Naive thymus-derived CD4-positive, alpha-beta T cell (primary cell): ENCODE measurements around the gene DET1. TPM values are rescaled to one million over a fixed set of nuclear protein-coding genes. Genes with fewer than 3 reads are reported as not detected.
A peak's percentile ranks its signal among the peaks of the same experiment; 100 is the strongest.
"Not testable (repeated sequence)": the region's sequence is repeated elsewhere in the genome, so short reads cannot be mapped to it uniquely, and the experiment has no call there.

Experiments
- ATAC-seq: fragments of 150-1000 bp; cut with Tn5 transposase; 2 replicates; pipeline ENCODE4 v1.10.0; 2021; ENCODE audit warnings: mild to moderate bottlenecking, moderate library complexity
- CTCF ChIA-PET: fragments of 350-600 bp; sonication (Branson Sonifier 250); formaldehyde crosslinking; loops from one replicate; lab custom pipeline; 2021; ENCODE audit warnings: antibody characterized with exemption; lab: Charles Lee
- POLR2A ChIA-PET: fragments of 350-600 bp; sonication (Branson Sonifier 250); formaldehyde crosslinking; loops from one replicate; lab custom pipeline; 2021; ENCODE audit warnings: antibody characterized with exemption, inconsistent platforms; lab: Charles Lee
- DNase-seq, 9 donors: peaks; one replicate each; pipeline versions ENCODE4 v3.0.0 to v3.0.0-alpha.2; 2020 to 2022; ENCODE audit warnings: mixed read lengths in 1 of 9
- H3K27ac ChIP-seq: one replicate; pipeline ENCODE4 v1.7.0; 2013; ENCODE audit warnings: mild to moderate bottlenecking, low read depth, low read length, moderate library complexity
- H3K27me3 ChIP-seq, 2 donors: one replicate each; pipeline ENCODE4 v1.7.0; 2013; ENCODE audit warnings: low read length in 2 of 2, mild to moderate bottlenecking in 2 of 2, moderate library complexity in 2 of 2; ENCODE audit not compliant: control insufficient read depth in 2 of 2, insufficient read depth in 2 of 2
- H3K36me3 ChIP-seq, 3 experiments: 1 replicate in 2 of 3; 2 replicates in 1 of 3; pipeline ENCODE4 v1.7.0; 2013; ENCODE audit warnings: low read length in 3 of 3, mild to moderate bottlenecking in 3 of 3, moderate library complexity in 1 of 3; ENCODE audit not compliant: insufficient read depth in 3 of 3, control insufficient read depth in 2 of 3
- H3K4me1 ChIP-seq, 2 donors: one replicate each; pipeline ENCODE4 v1.7.0; 2013; ENCODE audit warnings: low read length in 2 of 2, mild to moderate bottlenecking in 2 of 2, moderate library complexity in 1 of 2; ENCODE audit not compliant: control insufficient read depth in 2 of 2, insufficient read depth in 2 of 2
- H3K4me3 ChIP-seq: 2 replicates; pipeline ENCODE4 v1.7.0; 2013; ENCODE audit warnings: mild to moderate bottlenecking, low read length
- H3K9me3 ChIP-seq, 3 experiments: 1 replicate in 2 of 3; 2 replicates in 1 of 3; pipeline ENCODE4 v1.7.0; 2013; ENCODE audit warnings: low read length in 3 of 3; ENCODE audit not compliant: control insufficient read depth in 2 of 3
- H3K27ac Mint-ChIP-seq, 9 donors: one replicate each; pipeline ENCODE4 v1.8.0; 2020 to 2022; ENCODE audit warnings: mixed read lengths in 9 of 9, mild to moderate bottlenecking in 8 of 9, moderate library complexity in 5 of 9, inconsistent platforms in 2 of 9
- H3K27me3 Mint-ChIP-seq, 5 donors: one replicate each; pipeline ENCODE4 v1.8.0; 2021 to 2022; ENCODE audit warnings: mixed read lengths in 5 of 5, mild to moderate bottlenecking in 1 of 5
- H3K36me3 Mint-ChIP-seq, 5 donors: one replicate each; pipeline ENCODE4 v1.8.0; 2020 to 2022; ENCODE audit warnings: mixed read lengths in 5 of 5, mild to moderate bottlenecking in 3 of 5, inconsistent platforms in 1 of 5
- H3K4me1 Mint-ChIP-seq, 7 donors: one replicate each; pipeline ENCODE4 v1.8.0; 2020 to 2022; ENCODE audit warnings: mixed read lengths in 7 of 7, mild to moderate bottlenecking in 3 of 7, inconsistent platforms in 1 of 7
- H3K4me3 Mint-ChIP-seq, 10 donors: one replicate each; pipeline ENCODE4 v1.8.0; 2020 to 2022; ENCODE audit warnings: mild to moderate bottlenecking in 10 of 10, mixed read lengths in 10 of 10, moderate library complexity in 6 of 10, inconsistent platforms in 2 of 10
- H3K9me3 Mint-ChIP-seq, 11 donors: one replicate each; pipeline ENCODE4 v1.8.0; 2020 to 2022; ENCODE audit warnings: mixed read lengths in 11 of 11, mild to moderate bottlenecking in 4 of 11, inconsistent platforms in 1 of 11, moderate library complexity in 1 of 11
- intact Hi-C, 2 donors: fragments of 100-400 bp; cut with micrococcal nuclease; formaldehyde crosslinking; loops; one replicate each; pipeline ENCODE4 v1.15.1; 2023
- polyA plus RNA-seq, 2 donors: library from polyadenylated mRNA; unstranded; fragments of 300-500 nt; fragmentation: Illumina TruSeq; gene quantifications; one replicate each; pipeline ENCODE4 v1.2.3, GENCODE V29; 2021
- total RNA-seq, 6 experiments: library from RNA in 5 of 6; stranded (reverse) in 5 of 6; gene quantifications; 1 replicate in 5 of 6; 2 replicates in 1 of 6; pipeline ENCODE4 v1.2.3 and lab custom pipeline; 2021 to 2026

Gene DET1
- total and polyA plus RNA-seq, 7 experiments from 2014 or later, result 1.9 to 16.5 (median 5.4) TPM

- intact Hi-C loops, result not testable (repeated sequence)
Measured at GRCh38 chr15:88524094-88524493, 22.4 kb downstream of the DET1 start.

DNA sequence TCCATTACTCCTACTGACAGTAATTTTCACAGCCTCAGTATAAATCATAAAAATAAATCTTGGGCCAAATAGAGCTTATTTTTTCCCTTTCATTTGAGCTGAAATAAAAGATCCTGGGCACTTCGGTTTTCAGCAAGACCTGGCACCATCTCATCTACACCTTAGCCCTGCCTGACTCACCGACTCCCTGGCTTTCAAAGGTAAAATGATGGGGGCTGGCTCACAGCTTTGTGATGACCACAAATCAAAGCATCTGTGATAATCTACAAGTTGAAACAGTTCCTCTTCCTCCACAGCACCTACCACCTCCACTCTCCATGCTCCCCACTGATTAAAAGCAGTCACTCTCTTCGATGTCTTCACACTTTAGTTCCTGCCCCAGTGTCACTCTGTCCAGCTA lies 27.6 kb downstream of the DET1 start:
- peaks cover 0 to 24% (median 4%) of the 10 kb centered on the region in 5 donors for H3K36me3 Mint-ChIP-seq
- H3K4me1 Mint-ChIP-seq, result peaks cover 0 to 4% (median 0%) of the 10 kb centered on the region in 7 donors
- no peaks in the 10 kb centered on the region for H3K27me3 Mint-ChIP-seq
- Histone ChIP-seq H3K4me3 (no peak overlapping the region), H3K36me3 (peaks cover 0 to 9% (median 3%) of the 10 kb centered on the region in 3 experiments), H3K9me3 (no peaks in the 10 kb centered on the region), H3K4me1 (no peaks in the 10 kb centered on the region), H3K27me3 (no peaks in the 10 kb centered on the region), H3K27ac (no peak overlapping the region)
- H3K27ac Mint-ChIP-seq, result no peak overlapping the region
- ATAC-seq (no peak), DNase-seq (no peak)
- no peaks in the 10 kb centered on the region for H3K9me3 Mint-ChIP-seq
- POLR2A ChIA-PET, result no interaction called here
- intact Hi-C loops, result no loop called here
- no peak overlapping the region for H3K4me3 Mint-ChIP-seq
- CTCF ChIA-PET, result no interaction called here

More at GRCh38 chr15:88524094-88524493, 22.4 kb downstream of the DET1 start:
- peaks cover 0 to 47% (median 7%) of the 10 kb centered on the region in 3 experiments for H3K36me3 ChIP-seq
- ATAC-seq, H3K4me3 ChIP-seq, H3K27ac ChIP-seq, H3K4me1 ChIP-seq, CTCF ChIA-PET, POLR2A ChIA-PET, H3K27me3 ChIP-seq, H3K27me3 Mint-ChIP-seq, H3K4me3 Mint-ChIP-seq, DNase-seq, H3K9me3 Mint-ChIP-seq, H3K9me3 ChIP-seq, H3K27ac Mint-ChIP-seq: not testable (repeated sequence)
- Mint-ChIP-seq H3K36me3 (peaks cover 9 to 51% (median 22%) of the 10 kb centered on the region in 5 donors), H3K4me1 (peaks cover 0 to 13% (median 4%) of the 10 kb centered on the region in 7 donors)

DNA sequence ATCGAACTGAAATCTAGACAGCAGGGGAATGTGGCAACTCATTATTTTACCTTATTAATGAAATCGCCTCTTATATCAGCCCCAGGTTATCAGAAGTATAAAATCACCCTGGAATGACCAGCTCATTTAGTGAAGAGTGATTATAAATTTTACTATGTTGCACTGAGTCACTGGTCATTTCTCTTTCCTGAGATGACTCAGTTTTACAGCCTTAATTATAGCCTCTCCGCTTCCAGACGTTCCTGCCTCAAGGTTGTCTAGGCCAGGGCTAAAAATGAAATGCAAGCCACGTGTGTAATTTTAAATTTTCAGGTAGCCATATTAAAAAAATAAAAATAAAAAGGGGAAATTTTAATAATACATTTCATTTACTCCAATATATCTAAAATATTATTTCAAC lies 33.3 kb downstream of the DET1 start:
- Histone ChIP-seq H3K9me3 (no peaks in the 10 kb centered on the region), H3K27me3 (no peaks in the 10 kb centered on the region), H3K27ac (no peak overlapping the region), H3K4me3 (no peak overlapping the region), H3K36me3 (peaks cover 3 to 50% (median 6%) of the 10 kb centered on the region in 3 experiments), H3K4me1 (no peaks in the 10 kb centered on the region)
- Mint-ChIP-seq H3K36me3 (peaks cover 8 to 59% (median 40%) of the 10 kb centered on the region in 5 donors), H3K27me3 (no peaks in the 10 kb centered on the region), H3K9me3 (no peaks in the 10 kb centered on the region), H3K4me1 (no peaks in the 10 kb centered on the region), H3K4me3 (no peak overlapping the region), H3K27ac (no peak overlapping the region)
- POLR2A ChIA-PET, result no interaction called here
- DNase-seq, result no peak
- CTCF ChIA-PET, result no interaction called here
- intact Hi-C loops, result no loop called here
- no peak for ATAC-seq

GRCh38 chr15:88512601-88513000 lies 33.9 kb downstream of the DET1 start:
- Mint-ChIP-seq H3K27ac (no peak overlapping the region), H3K4me1 (no peaks in the 10 kb centered on the region), H3K9me3 (no peaks in the 10 kb centered on the region), H3K27me3 (no peaks in the 10 kb centered on the region), H3K36me3 (peaks cover 8 to 62% (median 41%) of the 10 kb centered on the region in 5 donors), H3K4me3 (no peak overlapping the region)
- ATAC-seq, result no peak
- no peak overlapping the region for H3K4me3 ChIP-seq
- peaks cover 3 to 51% (median 6%) of the 10 kb centered on the region in 3 experiments for H3K36me3 ChIP-seq
- ChIA-PET POLR2A (no interaction called here), CTCF (no interaction called here)
- H3K4me1 ChIP-seq, result no peaks in the 10 kb centered on the region
- DNase-seq, result no peak
- intact Hi-C loops, result no loop called here
- no peaks in the 10 kb centered on the region for H3K27me3 ChIP-seq
- H3K9me3 ChIP-seq, result no peaks in the 10 kb centered on the region
- H3K27ac ChIP-seq, result no peak overlapping the region

- H3K27ac Mint-ChIP-seq, result no peak overlapping the region
- intact Hi-C loops, result no loop called here
- ATAC-seq (no peak), DNase-seq (no peak)
- H3K4me1 ChIP-seq, result no peaks in the 10 kb centered on the region
- ChIA-PET POLR2A (no interaction called here), CTCF (no interaction called here)
- H3K4me1 Mint-ChIP-seq, result no peaks in the 10 kb centered on the region
- H3K36me3 ChIP-seq, result peaks cover 3 to 52% (median 6%) of the 10 kb centered on the region in 3 experiments
- H3K4me3 ChIP-seq, result no peak overlapping the region
- no peaks in the 10 kb centered on the region for H3K27me3 Mint-ChIP-seq
- H3K4me3 Mint-ChIP-seq, result no peak overlapping the region
- H3K27me3 ChIP-seq, result no peaks in the 10 kb centered on the region
- H3K9me3 ChIP-seq, result no peaks in the 10 kb centered on the region
- H3K27ac ChIP-seq, result no peak overlapping the region
- no peaks in the 10 kb centered on the region for H3K9me3 Mint-ChIP-seq
- H3K36me3 Mint-ChIP-seq, result peaks cover 8 to 67% (median 41%) of the 10 kb centered on the region in 5 donors
Measured at GRCh38 chr15:88512078-88512477, 34.4 kb downstream of the DET1 start.

- Mint-ChIP-seq H3K4me1 (no peaks in the 10 kb centered on the region), H3K9me3 (no peaks in the 10 kb centered on the region), H3K36me3 (peaks cover 8 to 67% (median 41%) of the 10 kb centered on the region in 5 donors), H3K4me3 (no peak overlapping the region), H3K27ac (no peak overlapping the region), H3K27me3 (no peaks in the 10 kb centered on the region)
- intact Hi-C loops, result no loop called here
- no peak for DNase-seq
- ChIA-PET POLR2A (no interaction called here), CTCF (interaction anchor here (0.6 kb wide), 1 partner anchor 553 kb away, joined by 4 read pairs; no protein-coding TSS in a partner anchor)
- Histone ChIP-seq H3K4me1 (no peaks in the 10 kb centered on the region), H3K36me3 (peaks cover under 1 to 60% (median 6%) of the 10 kb centered on the region in 3 experiments), H3K27me3 (no peaks in the 10 kb centered on the region), H3K27ac (no peak overlapping the region), H3K9me3 (no peaks in the 10 kb centered on the region), H3K4me3 (no peak overlapping the region)
- no peak for ATAC-seq
Measured at GRCh38 chr15:88511161-88511560, 35.3 kb downstream of the DET1 start.

GRCh38 chr15:88509964-88510363 lies 36.5 kb downstream of the DET1 start:
- Histone ChIP-seq H3K4me3 (no peak overlapping the region), H3K9me3 (no peaks in the 10 kb centered on the region), H3K27ac (no peak overlapping the region), H3K36me3 (peaks cover 0 to 63% (median 6%) of the 10 kb centered on the region in 3 experiments), H3K4me1 (no peaks in the 10 kb centered on the region), H3K27me3 (no peaks in the 10 kb centered on the region)
- ChIA-PET POLR2A (no interaction called here), CTCF (no interaction called here)
- no peak overlapping the region for H3K4me3 Mint-ChIP-seq
- H3K27ac Mint-ChIP-seq, result peak overlapping the region in 1 of 9 donors; percentile 77
- peaks cover 8 to 72% (median 44%) of the 10 kb centered on the region in 5 donors for H3K36me3 Mint-ChIP-seq
- intact Hi-C loops, result loop anchor here in 1 of 2 donors (10.0 kb wide), 1 partner anchor 55 kb away; no protein-coding TSS in a partner anchor
- DNase-seq, result no peak
- ATAC-seq, result no peak
- H3K4me1 Mint-ChIP-seq, result no peaks in the 10 kb centered on the region
- H3K9me3 Mint-ChIP-seq, result no peaks in the 10 kb centered on the region
- no peaks in the 10 kb centered on the region for H3K27me3 Mint-ChIP-seq
